CD4-positive, alpha-beta T cell treated with Interleukin-6 at 100 ng/mL for 8 hours (primary cell): ENCODE measurements around the gene HS2ST1.
"Not testable (repeated sequence)": the region's sequence is repeated elsewhere in the genome, so short reads cannot be mapped to it uniquely, and the experiment has no call there.

Experiments used
- DNase-seq: peaks from one replicate; pipeline ENCODE4 v3.0.0-alpha.2; 2020; ENCODE audit warnings: mixed read lengths, low spot score

Gene HS2ST1

DNA sequence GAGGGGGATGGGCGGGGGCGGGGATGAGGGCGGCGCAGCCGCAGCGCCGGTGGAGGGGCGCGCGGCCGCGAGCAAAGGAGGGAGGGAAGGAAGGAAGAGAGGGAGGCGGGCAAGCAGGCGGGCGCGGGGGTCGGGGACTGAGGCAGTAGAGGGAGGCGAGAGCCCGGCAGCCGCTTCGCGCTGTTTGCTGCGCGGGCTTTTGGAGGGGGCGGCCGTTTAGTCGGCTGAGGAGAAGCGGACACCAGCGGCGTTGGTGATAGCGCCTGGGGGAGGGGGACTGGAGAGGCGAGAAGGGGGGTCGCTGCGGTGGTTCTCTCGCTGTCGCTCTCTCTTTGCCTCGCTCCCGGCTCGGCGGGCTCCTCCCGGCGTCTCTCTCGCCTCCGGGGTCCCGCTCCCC lies at the start of gene HS2ST1:
HS2ST1 (plus strand) TSS at position 35 of the 397 bp plus-strand sequence.
- no peak for DNase-seq

DNA sequence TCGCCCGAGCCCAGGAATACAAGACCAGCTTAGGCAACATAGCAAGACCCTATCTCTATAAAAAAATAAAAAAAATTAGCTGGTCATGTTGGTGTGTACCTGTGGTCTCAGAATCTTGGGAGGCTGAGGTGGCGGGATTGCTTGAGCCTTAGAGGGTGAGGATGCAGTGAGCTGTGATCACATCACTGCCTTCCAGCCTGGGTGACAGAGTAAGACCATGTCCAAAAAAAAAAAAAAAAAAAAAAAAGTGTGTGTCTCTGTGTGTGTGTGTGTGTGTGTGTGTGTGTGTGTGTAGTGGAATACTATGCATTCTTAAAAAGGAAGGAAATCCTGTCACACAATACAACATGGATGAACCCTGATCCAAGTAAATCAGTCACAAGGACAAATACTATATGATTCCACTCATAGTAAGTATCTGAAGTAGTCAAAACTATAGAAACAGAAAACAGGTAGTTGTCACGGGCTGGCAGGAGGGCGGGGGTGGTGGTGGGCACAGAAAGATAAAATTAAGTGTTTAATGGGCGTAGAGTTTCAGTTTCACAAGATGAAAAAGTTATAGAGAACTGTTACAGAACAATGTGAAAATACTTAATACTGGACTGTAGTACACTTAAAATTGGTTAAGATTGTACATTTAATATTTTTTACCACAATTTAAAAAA lies 48.3 kb upstream of the HS2ST1 start:
- no peak for DNase-seq

DNA sequence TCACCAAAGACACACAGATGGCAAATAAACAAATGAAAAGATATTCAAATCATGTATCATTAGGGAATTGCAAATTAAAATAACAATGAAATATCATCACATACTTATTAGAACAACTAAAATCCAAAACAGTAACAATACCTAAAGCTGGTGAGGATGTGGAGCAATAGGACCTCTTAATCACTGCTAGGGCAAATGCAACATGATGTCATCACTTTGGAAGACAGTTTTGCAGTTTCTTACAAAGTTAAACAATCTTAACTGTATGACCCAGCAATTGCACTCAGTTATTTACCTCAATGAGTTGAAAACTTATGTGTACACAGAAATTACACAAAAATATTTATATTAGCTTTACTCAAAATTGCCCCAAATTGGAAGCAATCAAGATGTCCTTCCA lies 47.8 kb upstream of the HS2ST1 start:
- DNase-seq = no peak

DNA sequence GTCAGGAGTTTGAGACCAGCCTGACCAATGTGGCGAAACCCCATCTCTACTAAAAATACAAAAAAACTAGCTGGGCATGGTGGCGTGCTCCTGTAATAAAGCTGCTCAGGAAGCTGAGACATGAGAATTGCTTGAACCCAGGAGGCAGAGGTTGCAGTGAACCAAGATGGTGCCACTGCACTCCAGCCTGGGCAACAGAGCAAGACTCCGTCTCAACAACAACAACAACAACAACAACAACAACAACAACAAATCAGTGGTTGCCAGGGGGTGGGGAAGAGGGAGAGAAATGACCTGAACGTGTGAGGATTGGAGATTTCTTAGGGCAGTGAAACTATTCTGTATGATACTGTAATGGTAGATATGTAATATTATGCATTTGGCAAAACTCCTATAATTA lies 47.2 kb upstream of the HS2ST1 start:
- not testable (repeated sequence) for DNase-seq

DNA sequence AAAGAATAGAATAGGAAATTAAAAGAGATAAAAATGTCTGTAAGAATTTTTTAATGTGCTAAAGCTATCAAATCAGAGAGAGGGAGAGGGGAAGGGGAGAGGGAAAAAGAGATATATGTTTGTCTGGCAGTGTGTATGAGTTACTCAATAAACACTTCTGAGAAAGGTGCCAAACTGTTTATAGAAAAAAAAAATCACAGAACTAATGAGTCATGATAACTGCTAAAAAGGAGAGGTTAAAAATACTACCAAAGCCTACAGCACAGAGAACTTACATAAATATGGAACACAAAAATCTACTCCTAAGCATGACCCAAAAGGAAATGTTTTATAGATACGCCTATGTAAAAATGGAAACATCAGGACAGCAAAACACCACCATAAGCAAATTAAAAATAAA lies 46.0 kb upstream of the HS2ST1 start:
- no peak for DNase-seq

DNA sequence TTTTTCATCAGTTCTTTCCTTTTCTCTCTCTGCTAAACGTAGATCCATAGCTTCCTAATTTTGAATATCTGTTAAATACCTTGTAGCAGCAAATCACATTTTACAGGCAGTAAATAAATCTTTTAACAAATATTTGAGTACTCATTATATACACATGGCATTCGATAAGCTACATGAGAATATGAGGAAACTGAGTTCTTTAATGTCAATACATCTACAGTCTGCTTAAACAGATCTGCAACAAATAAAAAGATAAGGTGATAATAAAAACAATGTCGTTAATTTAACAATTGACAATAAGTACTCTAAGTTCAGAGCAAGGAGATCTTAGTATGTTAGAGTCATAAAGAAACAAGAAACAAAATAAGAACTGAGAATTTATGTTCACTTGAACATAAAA lies 43.4 kb upstream of the HS2ST1 start:
- no peak for DNase-seq

DNA sequence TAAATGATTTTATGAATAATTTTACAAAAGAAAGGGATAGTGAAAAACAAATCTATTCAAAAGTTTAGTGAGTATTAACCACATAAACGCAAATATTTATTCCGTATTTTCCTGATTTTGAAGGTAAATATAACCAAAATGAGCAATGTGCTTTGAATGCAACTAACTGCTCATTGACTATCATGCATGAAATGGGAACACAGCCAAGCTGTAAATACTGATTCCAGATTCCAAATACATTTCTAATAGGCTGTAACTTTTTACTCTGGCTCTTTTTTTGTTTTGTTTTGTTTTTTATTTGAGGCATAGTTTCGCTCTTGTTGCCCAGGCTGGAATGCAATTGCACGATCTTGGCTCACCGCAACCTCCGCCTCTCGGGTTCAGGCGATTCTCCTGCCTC lies 42.3 kb upstream of the HS2ST1 start:
- no peak for DNase-seq

DNA sequence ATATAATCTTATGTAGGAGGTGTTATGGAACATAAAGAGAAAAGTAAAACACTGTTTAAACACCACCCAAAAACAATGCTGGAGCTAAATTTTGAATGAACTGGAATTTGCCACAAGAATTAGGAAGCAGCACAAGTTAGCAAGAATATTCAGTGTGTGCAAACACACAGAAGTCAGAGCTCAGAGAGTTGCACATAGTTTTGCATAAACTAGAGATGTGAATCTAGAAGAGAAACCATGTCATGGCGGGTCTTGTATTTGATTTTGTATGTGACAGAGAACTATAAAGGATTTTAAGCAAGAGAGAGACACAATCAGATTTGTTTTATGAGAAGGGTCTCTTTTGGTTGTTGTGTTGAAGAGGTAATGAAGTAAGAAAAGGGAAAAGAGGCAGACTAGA lies 38.7 kb upstream of the HS2ST1 start:
- no peak for DNase-seq

DNA sequence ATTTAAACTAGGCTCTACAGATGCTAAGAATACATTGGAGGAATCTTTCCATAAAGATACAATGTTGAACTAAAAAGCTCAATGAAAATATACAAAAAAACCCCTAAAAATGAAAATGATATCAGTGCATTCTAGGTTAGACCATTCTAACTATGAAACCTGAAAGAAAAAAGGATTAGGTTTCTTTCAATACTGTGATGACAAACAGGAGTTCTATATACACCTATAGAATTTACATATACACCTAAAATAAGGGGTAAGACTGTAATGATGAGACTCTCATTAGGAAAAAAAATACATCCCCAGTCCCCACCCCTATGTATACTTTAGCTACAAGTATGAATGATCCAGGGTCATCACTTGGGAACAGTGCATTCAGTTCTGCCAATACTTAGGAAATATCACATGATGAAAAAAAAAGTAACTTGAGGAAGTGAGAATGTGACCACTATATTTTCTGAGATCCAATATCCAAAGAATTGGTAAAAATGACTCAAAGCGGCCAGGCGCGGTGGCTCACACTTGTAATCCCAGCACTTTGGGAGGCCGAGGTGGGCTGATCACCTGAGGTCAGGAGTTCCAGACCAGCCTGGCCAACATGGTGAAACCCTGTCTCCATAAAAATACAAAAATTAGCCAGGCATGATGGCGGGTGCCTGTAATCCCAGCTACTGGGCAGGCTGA lies 26.8 kb upstream of the HS2ST1 start:
- DNase-seq = no peak

DNA sequence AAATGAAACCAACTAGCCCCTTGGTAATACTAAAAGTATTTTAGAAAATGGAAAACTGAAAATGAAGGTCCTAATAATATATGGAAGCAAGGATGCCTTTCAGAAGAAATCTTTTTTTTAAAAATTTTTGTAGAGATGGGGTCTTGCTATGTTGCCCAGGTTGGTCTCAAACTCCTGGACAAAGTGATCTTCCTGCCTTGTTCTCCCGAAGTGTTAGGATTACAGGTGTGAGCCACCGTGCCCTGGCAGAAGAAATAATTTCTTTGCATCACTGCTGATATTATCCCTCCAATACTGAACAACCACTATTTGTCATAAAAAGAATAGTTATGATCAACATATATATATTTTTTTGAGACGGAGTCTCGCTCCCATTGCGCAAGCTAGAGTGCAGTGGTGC lies 26.1 kb upstream of the HS2ST1 start:
- DNase-seq = no peak

DNA sequence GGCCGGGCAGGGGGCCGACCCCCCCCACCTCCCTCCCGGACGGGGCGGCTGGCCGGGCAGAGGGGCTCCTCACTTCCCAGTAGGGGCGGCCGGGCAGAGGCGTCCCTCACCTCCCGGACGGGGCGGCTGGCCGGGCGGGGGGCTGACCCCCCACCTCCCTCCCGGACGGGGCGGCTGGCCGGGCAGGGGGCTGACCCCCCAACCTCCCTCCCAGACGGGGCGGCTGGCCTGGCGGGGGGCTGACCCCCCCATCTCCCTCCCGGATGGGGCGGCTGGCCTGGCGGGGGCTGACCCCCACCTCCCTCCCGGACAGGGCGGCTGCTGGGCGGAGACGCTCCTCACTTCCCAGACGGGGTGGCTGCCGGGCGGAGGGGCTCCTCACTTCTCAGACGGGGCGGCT lies 15.0 kb upstream of the HS2ST1 start:
- DNase-seq = not testable (repeated sequence)

DNA sequence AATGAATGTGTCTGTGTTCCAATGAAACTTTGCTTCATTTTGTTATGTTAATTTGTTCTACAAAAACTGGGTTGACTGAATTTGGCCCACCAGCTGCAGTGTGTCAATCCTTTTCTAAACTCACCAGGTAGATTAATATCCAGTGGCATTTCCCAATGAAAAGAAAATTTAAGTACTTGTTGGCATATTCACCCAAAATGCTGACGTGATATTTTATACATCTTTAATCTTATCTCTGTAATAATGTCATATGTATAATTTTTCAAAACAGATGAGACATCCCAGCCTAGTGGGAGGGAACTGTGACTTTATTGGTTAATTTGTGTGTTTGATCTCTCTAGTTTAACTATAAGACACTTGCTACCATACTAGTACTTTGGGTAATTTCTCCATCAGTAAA lies 8.6 kb upstream of the HS2ST1 start:
- DNase-seq = no peak

DNA sequence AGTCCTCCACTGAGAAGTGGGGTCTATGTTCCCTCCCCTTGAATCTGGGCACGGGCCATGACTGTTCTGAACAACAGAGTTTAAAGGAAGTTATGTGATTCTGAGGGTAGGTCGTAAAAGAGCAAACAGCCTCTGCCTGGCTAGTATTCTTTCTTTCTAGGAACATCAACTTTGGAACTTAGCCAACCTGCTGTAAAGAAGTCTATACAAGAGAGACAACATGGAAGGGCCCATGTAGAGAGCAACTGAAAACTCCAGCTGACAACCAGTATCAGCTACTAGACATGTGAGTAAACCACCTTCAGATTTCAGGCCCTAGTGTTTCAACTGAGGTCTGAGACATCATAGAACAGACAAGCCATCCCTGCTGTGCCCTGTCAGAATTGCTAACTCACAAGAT lies 8.0 kb upstream of the HS2ST1 start:
- no peak for DNase-seq

DNA sequence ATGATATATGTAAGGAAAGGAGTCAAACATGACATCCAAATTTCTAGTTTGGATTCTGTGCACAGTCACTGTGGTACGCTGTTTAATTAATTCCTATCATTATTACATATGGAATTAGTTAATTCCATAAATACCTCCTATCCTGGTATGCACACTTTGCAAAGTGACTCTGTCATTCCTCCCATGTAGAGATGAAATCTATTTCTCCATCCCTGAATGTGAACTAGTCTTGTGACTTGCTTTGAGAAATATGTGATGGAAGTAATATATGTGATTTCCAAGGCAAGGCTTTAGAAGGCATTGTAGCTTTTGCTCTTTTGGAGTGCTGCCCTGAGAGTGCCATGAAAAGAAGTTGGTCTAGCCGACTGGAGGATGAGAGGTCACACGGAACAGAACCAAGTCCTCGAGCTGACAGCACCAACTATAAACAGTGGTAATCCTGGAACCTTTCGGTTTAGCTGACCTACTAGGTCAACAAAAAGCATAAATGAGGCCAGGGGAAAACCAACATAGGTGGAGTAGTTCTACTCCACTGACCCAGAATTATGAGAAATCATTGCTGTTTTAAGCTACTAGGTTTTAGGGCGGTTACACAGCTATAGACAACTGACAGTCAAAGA lies 2.0 kb upstream of the HS2ST1 start:
- DNase-seq = no peak

DNA sequence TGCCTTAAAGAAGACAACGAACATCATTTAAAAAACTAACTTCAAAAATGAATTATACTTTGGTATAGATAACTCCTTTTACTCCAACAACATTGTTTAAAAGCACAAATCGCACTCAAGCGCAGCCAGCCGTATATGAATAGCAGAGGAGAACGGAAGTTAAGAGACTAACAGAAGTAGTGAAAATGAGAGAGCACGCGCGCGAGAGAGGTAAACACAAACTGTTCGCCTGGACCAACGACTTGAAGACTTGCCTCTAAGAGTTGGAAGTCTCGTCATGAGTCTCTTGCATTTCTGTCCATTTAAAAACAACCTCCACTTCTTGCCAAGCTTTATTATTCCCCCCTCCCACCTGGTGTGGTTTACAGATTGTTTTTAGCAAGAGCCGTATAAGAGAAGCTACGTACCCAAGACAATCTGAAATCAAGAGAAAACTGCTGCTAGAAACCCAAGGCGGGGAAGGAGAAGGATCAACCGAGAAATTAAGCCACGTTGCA lies 988 bp upstream of the HS2ST1 start:
- DNase-seq = peak; percentile 20

DNA sequence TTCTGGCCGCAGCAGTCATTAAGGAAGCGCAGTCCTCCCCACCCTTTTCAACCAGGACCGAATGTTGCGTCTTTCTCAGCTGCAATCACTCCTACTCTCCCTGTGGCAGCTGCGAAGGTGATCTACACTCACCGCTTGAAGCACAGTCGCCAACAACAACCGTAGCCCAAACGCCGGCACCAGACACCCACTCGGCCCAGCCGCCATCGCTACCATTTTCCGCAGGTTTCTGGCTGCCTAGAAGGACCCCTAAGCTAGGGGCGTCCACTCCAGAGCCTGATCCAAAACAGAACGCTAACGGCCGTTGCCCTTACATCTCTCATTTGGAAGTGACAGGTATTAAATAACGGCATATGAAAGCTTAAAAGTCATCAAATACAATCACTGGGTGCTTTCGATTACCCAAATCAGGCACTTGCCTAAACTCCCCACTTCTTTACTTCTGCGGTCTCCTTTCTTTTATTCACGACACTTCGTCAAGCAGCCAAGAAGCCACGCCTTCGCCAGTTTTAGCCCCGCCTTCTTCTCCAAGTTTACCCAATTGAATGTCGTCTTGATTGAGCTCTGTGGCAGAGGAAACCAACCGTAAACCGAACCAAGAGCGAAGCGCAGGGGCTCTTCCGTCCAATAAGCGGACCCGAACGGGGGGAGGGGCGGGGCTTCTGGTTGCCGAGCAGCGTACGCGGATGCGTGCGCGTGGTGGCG lies 387 bp upstream of the HS2ST1 start, which contains the start of gene SELENOF:
SELENOF (minus strand) TSS at position 231 of the 705 bp plus-strand sequence; CDS start at position 216, 15 bp downstream.
- DNase-seq = peak; percentile 99

DNA sequence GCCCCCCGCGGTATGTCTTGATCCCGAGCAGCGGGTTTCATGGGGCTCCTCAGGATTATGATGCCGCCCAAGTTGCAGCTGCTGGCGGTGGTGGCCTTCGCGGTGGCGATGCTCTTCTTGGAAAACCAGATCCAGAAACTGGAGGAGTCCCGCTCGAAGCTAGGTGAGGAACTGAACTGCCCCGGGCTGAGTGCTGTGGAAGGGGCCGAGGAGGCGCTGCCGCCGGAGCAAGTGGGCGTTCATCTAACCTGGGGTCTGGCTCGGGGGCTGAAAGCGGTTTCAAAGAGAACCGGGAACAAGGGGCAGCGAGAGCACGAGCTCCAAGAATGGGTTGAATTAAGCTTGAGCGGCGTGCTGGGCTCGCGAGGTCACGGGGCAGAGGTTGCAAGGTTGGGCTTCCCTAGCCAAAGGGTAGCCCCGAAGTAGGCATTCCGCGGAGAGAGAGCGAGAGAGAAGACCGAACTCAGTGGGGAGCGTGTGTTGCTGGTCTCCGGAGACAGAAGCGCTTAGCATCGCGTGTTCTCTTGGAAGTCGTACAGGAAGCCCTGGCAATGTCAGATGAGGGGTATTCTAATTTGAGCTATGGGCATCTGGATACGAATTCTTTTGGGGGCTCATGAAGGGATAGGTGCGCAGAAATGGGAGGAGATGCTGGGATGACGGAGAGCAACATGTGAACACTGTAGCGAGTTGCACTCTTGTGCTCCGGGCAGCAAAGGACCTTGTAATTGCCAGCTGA lies 732 bp downstream of the HS2ST1 start:
- peak; percentile 37 for DNase-seq

DNA sequence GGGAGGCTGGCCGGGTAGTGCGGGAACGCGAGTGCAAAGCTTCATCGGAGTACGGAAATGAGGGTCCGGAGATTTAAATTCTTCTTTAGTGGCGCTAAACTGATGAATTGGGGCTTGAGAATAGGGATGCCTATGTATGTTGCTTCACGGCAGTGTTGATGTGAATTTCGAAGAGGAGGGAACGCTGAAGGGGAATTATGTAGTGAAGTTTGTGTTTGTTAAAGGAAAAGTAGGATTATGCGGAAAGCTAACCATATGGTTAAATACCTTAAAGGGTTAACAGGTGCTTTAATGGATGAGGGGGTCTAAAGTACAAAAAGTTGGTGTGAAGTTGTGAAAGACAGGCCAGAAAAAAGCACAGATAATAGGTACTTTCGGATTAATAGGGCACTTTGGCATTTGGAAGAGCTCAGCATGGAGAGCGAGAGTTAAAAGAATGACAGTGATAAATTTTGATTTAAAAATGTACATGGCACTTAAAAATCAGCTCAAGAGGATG lies 1.4 kb downstream of the HS2ST1 start:
- no peak for DNase-seq

DNA sequence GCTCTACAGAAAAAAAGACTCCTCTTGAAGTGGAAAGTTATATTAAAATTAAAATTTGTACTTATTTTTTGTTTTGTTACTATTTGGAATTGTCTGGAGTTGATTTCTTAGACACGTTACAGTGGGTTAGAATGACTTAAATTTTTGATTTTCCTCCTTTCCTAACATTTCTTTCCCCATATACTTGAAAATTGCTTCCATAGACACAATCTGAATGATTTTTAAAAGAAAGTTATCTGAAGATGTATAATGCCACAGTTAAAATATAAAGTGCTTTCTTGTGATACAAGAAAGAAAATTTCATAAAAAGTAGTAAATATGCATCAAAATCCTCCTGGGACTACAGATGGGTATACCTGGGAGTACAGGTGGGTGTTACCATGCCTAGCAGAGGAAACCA lies 2.3 kb downstream of the HS2ST1 start:
- DNase-seq = no peak

DNA sequence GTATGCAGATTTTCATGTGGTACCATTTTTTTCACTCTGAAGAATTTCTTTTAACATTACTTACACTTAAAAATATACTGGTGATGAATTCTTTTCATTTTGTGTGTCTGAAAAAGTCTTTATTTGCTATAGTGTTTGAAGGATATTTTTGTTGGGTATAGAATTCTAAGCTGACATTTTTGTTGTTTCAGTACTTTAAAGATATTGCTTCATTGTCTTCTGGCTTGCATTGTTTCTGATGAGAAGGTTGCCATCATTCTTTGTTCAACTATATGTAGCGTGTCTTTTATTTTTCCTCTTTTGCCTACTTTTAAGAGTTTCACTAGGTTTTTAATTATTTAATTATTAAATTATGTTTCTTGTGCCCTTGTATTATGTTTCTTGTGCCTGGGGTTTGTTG lies 8.0 kb downstream of the HS2ST1 start:
- DNase-seq = no peak

DNA sequence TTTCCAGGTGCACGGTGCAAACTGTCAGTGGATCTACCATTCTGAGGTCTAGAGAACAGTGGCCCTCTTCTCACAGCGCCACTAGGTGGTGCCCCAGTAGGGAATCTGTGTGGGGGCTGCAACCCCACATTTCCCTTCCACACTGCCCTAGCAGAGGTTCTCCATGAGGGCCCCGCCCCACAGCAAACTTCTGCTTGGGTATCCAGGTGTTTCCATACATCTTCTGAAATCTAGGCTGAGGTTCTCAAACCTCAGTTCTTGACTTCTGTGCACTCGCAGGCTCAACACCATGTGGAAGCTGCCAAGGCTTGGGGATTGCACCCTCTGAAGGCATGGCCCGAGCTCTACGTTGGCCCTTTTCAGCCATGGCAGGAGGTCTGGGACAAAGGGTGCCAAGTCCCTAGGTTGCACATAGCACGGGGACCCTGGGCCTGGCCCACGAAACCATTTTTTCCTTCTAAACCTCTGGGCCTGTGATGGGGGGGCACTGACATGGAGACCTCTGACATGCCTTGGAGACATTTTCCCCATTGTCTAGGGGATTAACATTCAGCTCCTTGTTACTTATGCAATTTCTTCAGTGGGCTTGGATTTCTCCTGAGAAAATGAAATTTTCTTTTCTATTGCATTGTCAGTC lies 10.0 kb downstream of the HS2ST1 start:
- DNase-seq = no peak
